GM18519 (cell line): ENCODE results near the gene CAPN13.

Experiments used
- ATAC-seq: cut with Tn5 transposase; IDR thresholded peaks from one replicate; pipeline ENCODE4 v1.9.1; 2021; ENCODE audit warnings: mild to moderate bottlenecking, moderate library complexity; ENCODE audit not compliant: unreplicated experiment, low FRiP score

The CAPN13 gene

GRCh38 chr2:30789670-30790210, 17.5 kb downstream of the CAPN13 start:
- no peak for ATAC-seq

GRCh38 chr2:30786923-30787685, 20.1 kb downstream of the CAPN13 start:
- ATAC-seq, result no peak

GRCh38 chr2:30784682-30785081, 22.6 kb downstream of the CAPN13 start:
- ATAC-seq, result no peak

- ATAC-seq, result no peak
Observed at GRCh38 chr2:30781961-30782533, 25.2 kb downstream of the CAPN13 start.

GRCh38 chr2:30781451-30781850, 25.8 kb downstream of the CAPN13 start:
- no peak for ATAC-seq

- ATAC-seq, result no peak
Observed at GRCh38 chr2:30780776-30781330, 26.4 kb downstream of the CAPN13 start.

- ATAC-seq, result no peak
Observed at GRCh38 chr2:30778611-30779010, 28.6 kb downstream of the CAPN13 start.

- no peak for ATAC-seq
Observed at GRCh38 chr2:30777661-30778505, 29.4 kb downstream of the CAPN13 start.

GRCh38 chr2:30776831-30777635, 30.2 kb downstream of the CAPN13 start:
- no peak for ATAC-seq

- ATAC-seq, result no peak
Observed at GRCh38 chr2:30775833-30776232, 31.4 kb downstream of the CAPN13 start.

GRCh38 chr2:30772021-30772705, 35.1 kb downstream of the CAPN13 start:
- no peak for ATAC-seq

GRCh38 chr2:30770816-30771576, 36.2 kb downstream of the CAPN13 start:
- ATAC-seq, result no peak

GRCh38 chr2:30769891-30770462, 37.3 kb downstream of the CAPN13 start:
- no peak for ATAC-seq

GRCh38 chr2:30769481-30769780, 37.8 kb downstream of the CAPN13 start:
- no peak for ATAC-seq

- no peak for ATAC-seq
Observed at GRCh38 chr2:30768708-30769480, 38.4 kb downstream of the CAPN13 start.

GRCh38 chr2:30768036-30768686, 39.1 kb downstream of the CAPN13 start:
- ATAC-seq, result no peak

GRCh38 chr2:30766666-30767065, 40.6 kb downstream of the CAPN13 start:
- no peak for ATAC-seq
